Measurements from ENCODE around the gene DSE.

Gene DSE

DNA sequence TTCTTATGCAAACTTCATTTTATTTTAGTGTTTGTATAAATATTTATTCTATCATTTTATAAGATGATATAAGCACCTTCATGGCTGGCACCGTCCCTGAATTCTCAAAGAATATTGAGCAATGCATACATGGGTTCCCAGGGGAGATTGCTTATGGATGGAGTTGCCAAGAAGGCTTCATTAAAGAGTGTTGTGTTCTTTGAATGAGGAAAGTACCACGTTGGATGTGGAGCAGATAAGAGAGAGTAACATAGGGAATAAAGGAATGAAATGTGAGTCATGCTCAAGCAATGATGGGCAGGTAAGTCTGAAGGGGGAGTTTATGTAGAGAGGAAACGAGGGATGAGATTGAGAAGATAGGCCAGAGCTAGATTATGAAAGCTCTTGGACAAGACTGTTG is 10.3 kb downstream of the DSE start:
- TF ChIP-seq ZFX (IDR thresholded peaks at IDR 0.05; ENCODE audit: borderline replicate concordance), result no peak
- TF ChIP-seq, protein P1, sequence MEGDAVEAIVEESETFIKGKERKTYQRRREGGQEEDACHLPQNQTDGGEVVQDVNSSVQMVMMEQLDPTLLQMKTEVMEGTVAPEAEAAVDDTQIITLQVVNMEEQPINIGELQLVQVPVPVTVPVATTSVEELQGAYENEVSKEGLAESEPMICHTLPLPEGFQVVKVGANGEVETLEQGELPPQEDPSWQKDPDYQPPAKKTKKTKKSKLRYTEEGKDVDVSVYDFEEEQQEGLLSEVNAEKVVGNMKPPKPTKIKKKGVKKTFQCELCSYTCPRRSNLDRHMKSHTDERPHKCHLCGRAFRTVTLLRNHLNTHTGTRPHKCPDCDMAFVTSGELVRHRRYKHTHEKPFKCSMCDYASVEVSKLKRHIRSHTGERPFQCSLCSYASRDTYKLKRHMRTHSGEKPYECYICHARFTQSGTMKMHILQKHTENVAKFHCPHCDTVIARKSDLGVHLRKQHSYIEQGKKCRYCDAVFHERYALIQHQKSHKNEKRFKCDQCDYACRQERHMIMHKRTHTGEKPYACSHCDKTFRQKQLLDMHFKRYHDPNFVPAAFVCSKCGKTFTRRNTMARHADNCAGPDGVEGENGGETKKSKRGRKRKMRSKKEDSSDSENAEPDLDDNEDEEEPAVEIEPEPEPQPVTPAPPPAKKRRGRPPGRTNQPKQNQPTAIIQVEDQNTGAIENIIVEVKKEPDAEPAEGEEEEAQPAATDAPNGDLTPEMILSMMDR (IDR thresholded peaks at IDR 0.05), result no peak

DNA sequence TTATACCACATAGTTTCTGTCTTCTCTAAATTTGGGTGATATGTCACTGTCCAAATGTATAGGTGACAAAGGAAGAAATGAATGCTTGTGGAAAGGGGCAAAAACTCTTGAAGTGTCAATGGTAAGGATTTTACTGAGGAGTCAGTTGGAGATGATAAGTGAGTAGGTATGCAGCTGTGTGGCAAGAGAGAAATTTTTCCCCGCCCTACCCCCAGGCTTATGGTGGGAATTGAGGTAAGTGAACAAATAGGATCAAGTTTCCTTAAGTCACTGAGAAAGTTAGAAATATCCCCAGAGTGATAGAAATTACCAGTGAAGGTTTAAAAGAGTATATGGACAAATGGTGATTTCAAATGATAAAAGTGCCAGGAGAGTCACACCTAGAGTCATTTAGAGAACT is 11.8 kb downstream of the DSE start:
- TF ChIP-seq, protein P1 (IDR thresholded peaks at IDR 0.05), result no peak
- no peak for TF ChIP-seq ZFX (IDR thresholded peaks at IDR 0.05; ENCODE audit: borderline replicate concordance)

More for the DNA sequence above, 10.3 kb downstream of the DSE start:
- H3K27ac ChIP-seq, result no peak overlapping the region

DNA sequence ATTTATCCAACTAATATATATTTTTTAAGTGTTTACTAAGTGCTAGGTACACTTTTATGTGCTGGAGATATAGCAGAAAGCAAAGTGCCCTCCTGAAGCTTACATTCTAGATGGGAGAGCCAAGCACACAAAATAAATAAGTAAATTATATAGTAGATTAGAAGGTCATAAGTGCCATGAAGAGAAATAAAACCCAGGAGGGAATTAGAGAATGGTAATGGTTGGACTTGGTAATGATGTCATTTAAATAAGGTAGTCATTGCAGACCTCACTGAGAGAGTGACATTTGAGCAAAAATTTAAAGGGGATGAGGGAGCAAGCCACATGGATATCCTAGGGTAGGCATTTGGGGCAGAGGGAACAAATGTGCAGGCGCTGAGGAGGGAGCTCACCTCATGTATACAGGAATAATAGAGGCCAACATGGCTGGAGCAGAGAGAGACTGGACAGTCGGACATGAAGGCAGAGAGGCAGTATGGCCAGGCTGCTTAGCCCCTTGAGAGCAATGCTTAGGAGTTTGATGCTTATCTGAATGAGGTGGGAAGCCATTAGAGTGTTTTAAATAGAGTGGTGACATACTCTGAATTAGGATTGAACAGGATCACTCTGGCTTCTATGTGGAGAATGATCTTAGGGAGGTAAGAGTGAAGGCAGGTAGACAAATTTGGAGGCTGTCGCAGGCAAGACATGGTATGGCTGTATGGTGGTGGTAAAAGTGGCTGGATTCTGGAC is 14.1 kb downstream of the DSE start:
- no peak for TF ChIP-seq ZFX (IDR thresholded peaks at IDR 0.05; ENCODE audit: borderline replicate concordance)
- TF ChIP-seq, protein P1 (IDR thresholded peaks at IDR 0.05), result no peak
- no peak overlapping the region for H3K27ac ChIP-seq

More for the DNA sequence above, 11.8 kb downstream of the DSE start:
- H3K27ac ChIP-seq, result no peak overlapping the region

DNA sequence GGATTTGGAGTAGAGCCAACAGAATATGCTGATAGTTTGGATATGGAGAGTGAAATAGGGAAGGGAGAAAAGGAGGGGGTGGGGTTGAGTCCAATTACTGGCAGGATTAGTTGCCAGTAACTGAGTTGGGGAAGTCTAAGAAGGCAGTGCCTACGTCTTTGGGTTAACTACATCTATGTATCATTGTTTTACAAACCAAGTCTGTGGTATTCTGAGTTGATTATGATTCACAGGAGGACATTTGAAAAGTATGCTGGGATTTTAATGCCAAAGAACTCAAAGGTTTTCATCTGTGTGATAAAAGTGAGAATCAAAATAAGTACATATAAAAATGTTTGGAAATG is 14.7 kb downstream of the DSE start:
- TF ChIP-seq, protein P1 (IDR thresholded peaks at IDR 0.05), result no peak
- TF ChIP-seq ZFX (IDR thresholded peaks at IDR 0.05; ENCODE audit: borderline replicate concordance), result no peak
- H3K27ac ChIP-seq, result no peak overlapping the region

DNA sequence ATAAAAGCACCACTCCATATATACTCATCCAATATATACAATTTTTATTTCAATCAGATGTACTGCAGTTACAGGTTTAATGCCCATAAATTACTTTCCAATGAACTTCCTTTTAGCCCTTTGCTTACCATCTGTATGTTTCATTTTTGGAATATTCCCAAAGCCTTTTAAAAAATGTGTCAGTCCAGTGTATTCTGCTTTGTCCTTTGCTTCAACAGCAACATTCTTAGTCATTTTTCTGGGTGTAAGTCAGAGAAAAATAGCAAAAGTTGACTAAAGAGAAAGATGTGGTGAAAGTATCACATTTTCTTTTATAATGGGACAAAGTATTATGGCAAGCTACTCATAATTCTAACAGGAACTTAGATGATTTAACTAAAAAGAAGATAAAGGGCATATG is 15.2 kb downstream of the DSE start:
- no peak for TF ChIP-seq ZFX (IDR thresholded peaks at IDR 0.05; ENCODE audit: borderline replicate concordance)
- TF ChIP-seq, protein P1 (IDR thresholded peaks at IDR 0.05), result no peak
- no peak overlapping the region for H3K27ac ChIP-seq

DNA sequence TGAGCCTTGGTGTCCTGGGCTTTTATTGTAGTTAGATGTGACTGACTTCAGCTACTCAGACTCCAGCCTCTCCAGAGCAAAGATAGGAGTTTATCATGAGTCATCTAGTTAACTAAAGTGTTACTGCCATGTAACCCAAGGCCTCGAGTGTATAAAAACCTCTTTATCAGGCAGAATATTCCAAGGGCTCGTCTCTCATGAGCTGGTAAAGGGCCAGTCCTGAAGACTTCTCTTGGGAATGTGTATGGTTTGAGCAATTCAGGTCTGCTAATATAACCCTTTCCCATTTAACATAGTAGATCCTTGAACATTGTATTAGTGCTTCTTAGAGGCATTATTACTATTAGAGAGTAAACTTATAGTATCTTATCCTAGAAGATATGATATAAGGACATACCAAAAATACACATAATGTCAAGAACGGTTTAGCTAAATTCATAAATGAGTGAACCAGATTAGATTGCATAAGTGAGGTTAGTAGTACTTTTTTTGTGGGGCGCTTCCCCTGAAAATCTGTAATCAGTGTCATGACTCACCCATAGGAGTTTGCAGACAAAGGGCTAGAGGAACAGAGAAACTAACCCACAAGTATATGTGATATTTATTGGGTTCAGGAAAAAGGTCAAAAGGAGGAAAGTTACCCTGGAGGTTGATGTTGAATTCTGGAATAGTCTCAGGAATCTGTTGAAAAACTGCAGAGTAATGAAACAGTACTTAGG is 16.0 kb downstream of the DSE start:
- TF ChIP-seq ZFX (IDR thresholded peaks at IDR 0.05; ENCODE audit: borderline replicate concordance), result no peak
- H3K27ac ChIP-seq, result no peak overlapping the region

DNA sequence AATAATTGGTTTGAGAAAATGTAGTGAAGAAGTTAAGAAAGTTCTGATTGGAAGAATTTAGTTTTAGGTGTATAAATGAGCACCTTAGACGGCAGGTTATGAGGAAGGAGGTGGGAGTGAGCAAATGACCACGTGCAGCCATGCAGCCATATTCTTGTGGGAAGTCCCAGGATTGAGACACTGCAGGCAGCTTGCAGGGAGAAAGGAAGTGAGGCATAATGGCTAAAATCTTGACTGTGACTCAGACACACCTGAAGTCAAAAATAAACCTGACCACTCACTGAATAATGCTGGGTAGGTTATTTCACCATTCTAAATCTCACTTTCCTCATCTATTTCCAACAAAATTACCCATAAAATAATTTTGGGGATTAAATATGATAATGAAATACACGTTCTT is 16.6 kb downstream of the DSE start:
- TF ChIP-seq, protein P1 (IDR thresholded peaks at IDR 0.05), result no peak
- TF ChIP-seq ZFX (IDR thresholded peaks at IDR 0.05; ENCODE audit: borderline replicate concordance), result no peak
- H3K27ac ChIP-seq, result no peak overlapping the region
